NT2/D1 (cell line): ENCODE measurements around the gene PPFIBP1.

ENCODE experiments used
- SUZ12 ChIP-seq: IDR thresholded peaks from 2 replicates; pipeline ENCODE4 v1.6.1; 2011; ENCODE audit not compliant: insufficient read length, insufficient read depth; ENCODE audit errors: extremely low read depth
- YY1 ChIP-seq: IDR thresholded peaks from 2 replicates; pipeline ENCODE4 v1.6.1; 2011; ENCODE audit not compliant: insufficient read length, insufficient read depth
- ZNF274 ChIP-seq: IDR thresholded peaks from 2 replicates; pipeline ENCODE4 v1.6.1; 2011; ENCODE audit warnings: mild to moderate bottlenecking, low read depth, low read length

DNA sequence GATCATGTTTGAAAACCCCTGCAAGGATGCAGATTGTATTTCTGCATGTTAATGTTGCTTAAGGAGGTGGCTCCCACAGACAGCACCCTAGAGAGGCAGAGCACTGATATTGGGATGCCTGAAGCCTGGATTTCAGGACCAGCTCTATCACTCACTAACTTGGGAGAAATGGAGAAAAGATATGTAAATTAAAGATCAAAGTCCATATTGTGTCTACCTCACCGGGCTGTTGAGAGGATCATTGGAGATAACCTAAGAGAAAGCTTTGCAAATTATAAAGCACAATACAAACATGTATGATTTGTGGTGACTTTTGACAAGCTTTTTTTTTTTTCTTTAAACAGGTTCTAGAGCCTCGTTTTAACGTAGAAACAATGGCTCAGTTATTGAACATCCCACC lies 164.7 kb downstream of the PPFIBP1 start:
- no peak for TF ChIP-seq ZNF274
- TF ChIP-seq YY1, result no peak
- no peak for TF ChIP-seq SUZ12
